Astrocyte (in vitro differentiated cells and primary cell): ENCODE results near the gene MARK2. TPM values are rescaled to one million over a fixed set of nuclear protein-coding genes. Genes with fewer than 3 reads are reported as not detected.
A peak's percentile ranks its signal among the peaks of the same experiment; 100 is the strongest.

Experiments used
- DNase-seq: peaks from one replicate; pipeline ENCODE4 v3.0.0-alpha.2; 2010; ENCODE audit warnings: low read depth
- FAIRE-seq: peaks from 2 replicates; lab custom pipeline; 2011; peaks lifted over from hg19 to GRCh38; lab: Jason Lieb, UNC
- H2AFZ ChIP-seq: 2 replicates; pipeline ENCODE4 v1.6.0; 2012; ENCODE audit warnings: low read depth, low read length, inconsistent platforms
- H3K27ac ChIP-seq: 2 replicates; pipeline ENCODE4 v1.5.1; 2011; ENCODE audit warnings: low read depth, low read length, inconsistent platforms
- H3K27me3 ChIP-seq: 2 replicates; pipeline ENCODE4 v1.6.0; 2011; ENCODE audit warnings: low read length, inconsistent platforms; ENCODE audit not compliant: insufficient read depth
- H3K36me3 ChIP-seq: 2 replicates; pipeline ENCODE4 v1.5.1; 2011; ENCODE audit warnings: low read length, inconsistent platforms; ENCODE audit not compliant: insufficient read depth
- H3K4me1 ChIP-seq: 2 replicates; pipeline ENCODE4 v1.5.1; 2011; ENCODE audit warnings: low read length, inconsistent platforms; ENCODE audit not compliant: insufficient read depth
- H3K4me2 ChIP-seq: 2 replicates; pipeline ENCODE4 v1.6.0; 2012; ENCODE audit warnings: low read length, inconsistent platforms
- H3K4me3 ChIP-seq: 2 replicates; pipeline ENCODE4 v1.5.1; 2011; ENCODE audit warnings: low read depth, mild to moderate bottlenecking, low read length, inconsistent platforms; ENCODE audit not compliant: insufficient read depth
- H3K79me2 ChIP-seq: 2 replicates; pipeline ENCODE4 v1.6.0; 2012; ENCODE audit warnings: mild to moderate bottlenecking, low read length, inconsistent platforms; ENCODE audit not compliant: insufficient read depth
- H3K9ac ChIP-seq: 2 replicates; pipeline ENCODE4 v1.6.0; 2012; ENCODE audit warnings: mild to moderate bottlenecking, low read length, inconsistent platforms
- H3K9me3 ChIP-seq: 2 replicates; pipeline ENCODE4 v1.5.1; 2012; ENCODE audit warnings: low read depth, mild to moderate bottlenecking, low read length, inconsistent platforms; ENCODE audit not compliant: insufficient read depth
- H4K20me1 ChIP-seq: 2 replicates; pipeline ENCODE4 v1.6.0; 2012; ENCODE audit warnings: low read length, inconsistent platforms; ENCODE audit not compliant: insufficient read depth
- H3K27ac Mint-ChIP-seq: one replicate; pipeline ENCODE4 v1.8.0; 2021; ENCODE audit warnings: mild to moderate bottlenecking, mixed read lengths; ENCODE audit not compliant: unreplicated experiment
- H3K27me3 Mint-ChIP-seq: one replicate; pipeline ENCODE4 v1.8.0; 2021; ENCODE audit warnings: low read depth, mixed read lengths; ENCODE audit not compliant: unreplicated experiment
- H3K36me3 Mint-ChIP-seq: one replicate; pipeline ENCODE4 v1.8.0; 2021; ENCODE audit warnings: low read depth, mixed read lengths; ENCODE audit not compliant: unreplicated experiment
- H3K4me1 Mint-ChIP-seq: one replicate; pipeline ENCODE4 v1.8.0; 2021; ENCODE audit warnings: low read depth, mixed read lengths; ENCODE audit not compliant: unreplicated experiment
- H3K4me3 Mint-ChIP-seq: one replicate; pipeline ENCODE4 v1.8.0; 2021; ENCODE audit warnings: mild to moderate bottlenecking, moderate library complexity, mixed read lengths; ENCODE audit not compliant: unreplicated experiment
- H3K9me3 Mint-ChIP-seq: one replicate; pipeline ENCODE4 v1.8.0; 2021; ENCODE audit warnings: mild to moderate bottlenecking, mixed read lengths; ENCODE audit not compliant: unreplicated experiment
- EZH2 ChIP-seq: IDR thresholded peaks from 2 replicates; pipeline ENCODE4 v1.6.1; 2012; ENCODE audit warnings: mild to moderate bottlenecking, low read length, inconsistent platforms; ENCODE audit not compliant: insufficient read depth
- total RNA-seq: library from RNA; stranded (reverse); gene quantifications from 2 replicates; pipeline ENCODE4 v1.2.1, GENCODE V29; 2021
- TF ChIP-seq, protein P1 (sequence below): IDR thresholded peaks from 2 replicates; pipeline ENCODE4 v1.5.1; 2011; ENCODE audit warnings: low read depth, mild to moderate bottlenecking, inconsistent platforms, low read length, moderate library complexity; ENCODE audit not compliant: insufficient read depth

Gene MARK2
- total RNA-seq, 1 donor from 2014 or later = 38.1 TPM

DNA sequence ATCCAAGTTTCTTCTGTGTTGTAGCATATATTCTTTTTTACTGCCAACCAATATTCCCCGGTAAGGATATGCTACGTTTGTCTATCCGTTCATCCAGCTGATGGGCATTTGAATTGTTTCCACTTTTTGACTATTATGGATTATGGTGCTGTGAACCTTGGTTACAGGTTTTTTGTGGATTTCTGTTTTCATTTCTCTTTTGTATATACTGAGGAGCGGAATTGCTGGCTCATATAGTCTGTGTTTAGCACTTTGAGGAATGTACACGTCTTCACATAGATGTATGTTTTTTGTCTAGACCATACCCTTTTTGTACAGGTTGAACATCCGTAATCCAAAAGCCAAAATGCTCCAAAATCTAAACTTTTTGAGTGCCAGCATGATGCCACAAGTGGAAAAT, 54.4 kb downstream of the MARK2 start:
- Mint-ChIP-seq H3K4me1 (peaks cover 15% of the 10 kb centered on the region), H3K36me3 (peaks cover 33% of the 10 kb centered on the region), H3K27ac (peak overlapping the region; percentile 19), H3K9me3 (no peaks in the 10 kb centered on the region), H3K4me3 (no peak overlapping the region), H3K27me3 (no peaks in the 10 kb centered on the region)
- no peak overlapping the region for H3K4me2 ChIP-seq
- H3K4me1 ChIP-seq = peaks cover 2% of the 10 kb centered on the region
- no peak overlapping the region for H3K9ac ChIP-seq
- H3K27me3 ChIP-seq = no peaks in the 10 kb centered on the region
- no peaks in the 10 kb centered on the region for H3K9me3 ChIP-seq
- H3K79me2 ChIP-seq = peaks cover 65% of the 10 kb centered on the region
- FAIRE-seq (no peak), DNase-seq (no peak)
- H4K20me1 ChIP-seq = peaks cover 78% of the 10 kb centered on the region
- H3K36me3 ChIP-seq = peaks cover 16% of the 10 kb centered on the region
- TF ChIP-seq, protein P1, sequence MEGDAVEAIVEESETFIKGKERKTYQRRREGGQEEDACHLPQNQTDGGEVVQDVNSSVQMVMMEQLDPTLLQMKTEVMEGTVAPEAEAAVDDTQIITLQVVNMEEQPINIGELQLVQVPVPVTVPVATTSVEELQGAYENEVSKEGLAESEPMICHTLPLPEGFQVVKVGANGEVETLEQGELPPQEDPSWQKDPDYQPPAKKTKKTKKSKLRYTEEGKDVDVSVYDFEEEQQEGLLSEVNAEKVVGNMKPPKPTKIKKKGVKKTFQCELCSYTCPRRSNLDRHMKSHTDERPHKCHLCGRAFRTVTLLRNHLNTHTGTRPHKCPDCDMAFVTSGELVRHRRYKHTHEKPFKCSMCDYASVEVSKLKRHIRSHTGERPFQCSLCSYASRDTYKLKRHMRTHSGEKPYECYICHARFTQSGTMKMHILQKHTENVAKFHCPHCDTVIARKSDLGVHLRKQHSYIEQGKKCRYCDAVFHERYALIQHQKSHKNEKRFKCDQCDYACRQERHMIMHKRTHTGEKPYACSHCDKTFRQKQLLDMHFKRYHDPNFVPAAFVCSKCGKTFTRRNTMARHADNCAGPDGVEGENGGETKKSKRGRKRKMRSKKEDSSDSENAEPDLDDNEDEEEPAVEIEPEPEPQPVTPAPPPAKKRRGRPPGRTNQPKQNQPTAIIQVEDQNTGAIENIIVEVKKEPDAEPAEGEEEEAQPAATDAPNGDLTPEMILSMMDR = no peak
- TF ChIP-seq EZH2 = no peak
- no peak overlapping the region for H3K27ac ChIP-seq
- no peak overlapping the region for H2AFZ ChIP-seq
- no peak overlapping the region for H3K4me3 ChIP-seq

DNA sequence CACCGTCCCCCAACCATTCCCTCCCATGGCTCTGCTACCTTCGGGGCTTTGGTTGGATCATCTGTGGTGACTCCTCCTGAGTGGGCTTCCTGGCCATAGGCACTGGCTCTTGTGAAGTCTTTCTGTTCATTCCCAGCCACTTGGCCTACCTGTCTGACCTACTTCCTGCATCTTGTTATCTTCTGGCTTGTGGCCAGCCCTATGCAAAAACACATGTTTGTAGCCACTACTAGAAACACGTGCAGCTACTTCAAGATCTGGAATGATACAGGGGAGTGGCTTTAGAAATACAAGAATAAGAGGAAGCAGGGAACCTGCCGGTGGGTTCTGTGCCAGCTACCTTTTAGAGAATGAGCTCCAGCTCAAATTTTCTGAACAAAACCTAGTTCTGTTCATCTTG, 57.2 kb downstream of the MARK2 start:
- Histone ChIP-seq H3K4me3 (no peak overlapping the region), H3K79me2 (peaks cover 38% of the 10 kb centered on the region), H3K27me3 (no peaks in the 10 kb centered on the region), H2AFZ (no peak overlapping the region), H4K20me1 (peaks cover 55% of the 10 kb centered on the region), H3K9me3 (no peaks in the 10 kb centered on the region), H3K4me2 (no peak overlapping the region), H3K36me3 (peaks cover 31% of the 10 kb centered on the region), H3K9ac (no peak overlapping the region), H3K4me1 (no peaks in the 10 kb centered on the region), H3K27ac (no peak overlapping the region)
- H3K4me3 Mint-ChIP-seq = no peak overlapping the region
- H3K36me3 Mint-ChIP-seq = peaks cover 42% of the 10 kb centered on the region
- TF ChIP-seq, protein P1 = no peak
- TF ChIP-seq EZH2 = no peak
- H3K4me1 Mint-ChIP-seq = peaks cover 4% of the 10 kb centered on the region
- H3K27me3 Mint-ChIP-seq = no peaks in the 10 kb centered on the region
- FAIRE-seq (no peak), DNase-seq (no peak)
- H3K27ac Mint-ChIP-seq = no peak overlapping the region
- H3K9me3 Mint-ChIP-seq = no peaks in the 10 kb centered on the region

DNA sequence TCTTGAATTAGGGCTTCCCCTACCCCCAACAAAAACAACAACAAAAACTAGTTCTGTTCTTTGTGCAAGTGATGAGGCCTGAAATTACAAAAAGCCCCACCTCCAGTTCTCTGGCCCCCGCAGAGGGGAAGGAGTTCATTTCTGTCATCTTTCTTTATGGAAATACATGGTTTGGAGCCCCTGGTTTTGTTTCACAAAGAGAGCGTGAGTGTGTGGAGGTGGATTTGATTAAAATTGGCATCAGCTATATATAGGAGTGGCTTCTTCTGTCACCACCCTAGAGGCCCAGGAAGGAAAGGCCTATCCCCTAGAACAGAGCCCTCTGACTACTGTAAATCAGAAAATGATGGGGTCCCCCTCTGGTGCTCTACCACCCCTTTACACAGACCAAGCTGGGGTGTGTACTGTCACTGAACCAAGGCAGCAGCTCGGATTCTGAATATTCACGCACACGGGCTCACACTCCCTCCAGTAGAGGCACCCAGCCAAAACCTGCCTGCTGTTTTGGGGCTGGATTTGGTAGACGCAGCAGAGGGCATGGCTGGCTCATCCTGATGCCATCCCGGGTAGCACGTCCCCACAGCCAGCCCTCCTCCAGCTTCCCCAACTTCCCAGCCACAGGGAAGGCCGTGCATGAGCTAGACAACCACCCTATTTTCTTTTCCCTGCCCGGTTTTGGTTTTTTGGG, 58.7 kb downstream of the MARK2 start:
- Mint-ChIP-seq H3K27me3 (no peaks in the 10 kb centered on the region), H3K27ac (no peak overlapping the region), H3K4me1 (peaks cover 2% of the 10 kb centered on the region), H3K9me3 (no peaks in the 10 kb centered on the region), H3K4me3 (peak overlapping the region; percentile 27), H3K36me3 (peaks cover 43% of the 10 kb centered on the region)
- H3K27ac ChIP-seq = no peak overlapping the region
- H3K79me2 ChIP-seq = peaks cover 23% of the 10 kb centered on the region
- TF ChIP-seq EZH2 = no peak
- TF ChIP-seq, protein P1 = no peak
- peaks cover 45% of the 10 kb centered on the region for H4K20me1 ChIP-seq
- H3K9me3 ChIP-seq = no peaks in the 10 kb centered on the region
- no peak overlapping the region for H3K4me2 ChIP-seq
- H3K4me3 ChIP-seq = no peak overlapping the region
- no peaks in the 10 kb centered on the region for H3K27me3 ChIP-seq
- H3K36me3 ChIP-seq = peaks cover 33% of the 10 kb centered on the region
- H3K9ac ChIP-seq = no peak overlapping the region
- no peaks in the 10 kb centered on the region for H3K4me1 ChIP-seq
- no peak for DNase-seq
- FAIRE-seq = no peak
- no peak overlapping the region for H2AFZ ChIP-seq
